ENCODE measurements around the gene OR51S1.

DNA sequence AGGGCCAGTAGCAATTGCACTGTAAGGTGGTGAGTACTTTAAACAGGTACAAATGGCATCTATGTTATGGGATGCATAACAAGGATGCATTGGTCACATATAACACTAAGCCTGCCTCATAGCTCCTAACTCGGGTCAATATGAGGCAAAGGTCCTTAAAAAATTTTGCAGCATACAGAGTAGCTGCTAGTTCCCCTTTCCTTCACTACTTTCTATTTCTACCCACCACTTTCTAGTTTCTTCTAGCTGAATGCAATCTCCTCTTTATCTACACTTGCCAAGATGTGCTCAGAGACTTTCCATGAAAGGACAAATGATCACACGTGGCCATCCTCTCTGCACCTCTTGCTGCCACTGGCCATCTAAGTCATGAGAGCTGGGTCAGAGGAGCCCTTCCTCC lies 18.1 kb downstream of the OR51S1 start:
- TF ChIP-seq RAD21 (IDR thresholded peaks at IDR 0.05; ENCODE audit: low read depth) (no peak), EZH2 (IDR thresholded peaks at IDR 0.05) (no peak), YY1 (IDR thresholded peaks at IDR 0.05; ENCODE audit: extremely low read depth, insufficient replicate concordance, low read depth, low read length) (no peak), POLR2A (IDR thresholded peaks at IDR 0.05; ENCODE audit: borderline replicate concordance, extremely low read depth, insufficient read depth, insufficient read length) (no peak), POLR2AphosphoS5 (IDR thresholded peaks at IDR 0.05; ENCODE audit: low read depth, low read length) (no peak), ZNF274 (IDR thresholded peaks at IDR 0.05; ENCODE audit: low read depth, low read length) (no peak), EGR1 (IDR thresholded peaks at IDR 0.05; ENCODE audit: low read depth) (no peak), SIN3A (IDR thresholded peaks at IDR 0.05; ENCODE audit: low read depth) (no peak), CEBPB (IDR thresholded peaks at IDR 0.05; ENCODE audit: low read depth) (no peak), TCF7L2 (IDR thresholded peaks at IDR 0.05; ENCODE audit: borderline replicate concordance, extremely low read depth, insufficient read depth, insufficient read length) (no peak), SP1 (IDR thresholded peaks at IDR 0.05; ENCODE audit: low read depth) (no peak)
- TF ChIP-seq, protein P1, sequence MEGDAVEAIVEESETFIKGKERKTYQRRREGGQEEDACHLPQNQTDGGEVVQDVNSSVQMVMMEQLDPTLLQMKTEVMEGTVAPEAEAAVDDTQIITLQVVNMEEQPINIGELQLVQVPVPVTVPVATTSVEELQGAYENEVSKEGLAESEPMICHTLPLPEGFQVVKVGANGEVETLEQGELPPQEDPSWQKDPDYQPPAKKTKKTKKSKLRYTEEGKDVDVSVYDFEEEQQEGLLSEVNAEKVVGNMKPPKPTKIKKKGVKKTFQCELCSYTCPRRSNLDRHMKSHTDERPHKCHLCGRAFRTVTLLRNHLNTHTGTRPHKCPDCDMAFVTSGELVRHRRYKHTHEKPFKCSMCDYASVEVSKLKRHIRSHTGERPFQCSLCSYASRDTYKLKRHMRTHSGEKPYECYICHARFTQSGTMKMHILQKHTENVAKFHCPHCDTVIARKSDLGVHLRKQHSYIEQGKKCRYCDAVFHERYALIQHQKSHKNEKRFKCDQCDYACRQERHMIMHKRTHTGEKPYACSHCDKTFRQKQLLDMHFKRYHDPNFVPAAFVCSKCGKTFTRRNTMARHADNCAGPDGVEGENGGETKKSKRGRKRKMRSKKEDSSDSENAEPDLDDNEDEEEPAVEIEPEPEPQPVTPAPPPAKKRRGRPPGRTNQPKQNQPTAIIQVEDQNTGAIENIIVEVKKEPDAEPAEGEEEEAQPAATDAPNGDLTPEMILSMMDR (IDR thresholded peaks at IDR 0.05 in 2 of 3, conservative IDR thresholded peaks at IDR 0.05 in 1 of 3; ENCODE audit: borderline replicate concordance in 1 of 3, insufficient read depth in 1 of 3, low read depth in 2 of 3, low read length in 2 of 3), result no peak
- TF ChIP-seq, protein P2, sequence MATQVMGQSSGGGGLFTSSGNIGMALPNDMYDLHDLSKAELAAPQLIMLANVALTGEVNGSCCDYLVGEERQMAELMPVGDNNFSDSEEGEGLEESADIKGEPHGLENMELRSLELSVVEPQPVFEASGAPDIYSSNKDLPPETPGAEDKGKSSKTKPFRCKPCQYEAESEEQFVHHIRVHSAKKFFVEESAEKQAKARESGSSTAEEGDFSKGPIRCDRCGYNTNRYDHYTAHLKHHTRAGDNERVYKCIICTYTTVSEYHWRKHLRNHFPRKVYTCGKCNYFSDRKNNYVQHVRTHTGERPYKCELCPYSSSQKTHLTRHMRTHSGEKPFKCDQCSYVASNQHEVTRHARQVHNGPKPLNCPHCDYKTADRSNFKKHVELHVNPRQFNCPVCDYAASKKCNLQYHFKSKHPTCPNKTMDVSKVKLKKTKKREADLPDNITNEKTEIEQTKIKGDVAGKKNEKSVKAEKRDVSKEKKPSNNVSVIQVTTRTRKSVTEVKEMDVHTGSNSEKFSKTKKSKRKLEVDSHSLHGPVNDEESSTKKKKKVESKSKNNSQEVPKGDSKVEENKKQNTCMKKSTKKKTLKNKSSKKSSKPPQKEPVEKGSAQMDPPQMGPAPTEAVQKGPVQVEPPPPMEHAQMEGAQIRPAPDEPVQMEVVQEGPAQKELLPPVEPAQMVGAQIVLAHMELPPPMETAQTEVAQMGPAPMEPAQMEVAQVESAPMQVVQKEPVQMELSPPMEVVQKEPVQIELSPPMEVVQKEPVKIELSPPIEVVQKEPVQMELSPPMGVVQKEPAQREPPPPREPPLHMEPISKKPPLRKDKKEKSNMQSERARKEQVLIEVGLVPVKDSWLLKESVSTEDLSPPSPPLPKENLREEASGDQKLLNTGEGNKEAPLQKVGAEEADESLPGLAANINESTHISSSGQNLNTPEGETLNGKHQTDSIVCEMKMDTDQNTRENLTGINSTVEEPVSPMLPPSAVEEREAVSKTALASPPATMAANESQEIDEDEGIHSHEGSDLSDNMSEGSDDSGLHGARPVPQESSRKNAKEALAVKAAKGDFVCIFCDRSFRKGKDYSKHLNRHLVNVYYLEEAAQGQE (IDR thresholded peaks at IDR 0.05; ENCODE audit: low read depth), result no peak
- TF ChIP-seq, protein P3, sequence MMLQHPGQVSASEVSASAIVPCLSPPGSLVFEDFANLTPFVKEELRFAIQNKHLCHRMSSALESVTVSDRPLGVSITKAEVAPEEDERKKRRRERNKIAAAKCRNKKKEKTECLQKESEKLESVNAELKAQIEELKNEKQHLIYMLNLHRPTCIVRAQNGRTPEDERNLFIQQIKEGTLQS (IDR thresholded peaks at IDR 0.05), result no peak
